HCT116 (cell line): ENCODE data around the gene CHCHD4.
A peak's percentile ranks its signal among the peaks of the same experiment; 100 is the strongest.

Source experiments
- ATF3 ChIP-seq: IDR thresholded peaks from 2 replicates; pipeline ENCODE4 v1.6.1; 2012
- CBX3 ChIP-seq: IDR thresholded peaks from 2 replicates; pipeline ENCODE4 v1.6.1; 2012; ENCODE audit warnings: low read depth
- CTCF ChIP-seq, 3 experiments: fragments of 200-600 bp in 1 of 3; sonication (generic) in 1 of 3; IDR thresholded peaks in 2 of 3; conservative IDR thresholded peaks in 1 of 3; 2 replicates each; pipeline ENCODE4 v1.5.1; 2012 to 2017; ENCODE audit warnings: low read depth in 2 of 3, low read length in 2 of 3, antibody characterized with exemption in 1 of 3, borderline replicate concordance in 1 of 3, control low read depth in 1 of 3, mild to moderate bottlenecking in 1 of 3, mixed read lengths in 1 of 3, mixed run types in 1 of 3, moderate library complexity in 1 of 3; ENCODE audit not compliant: insufficient read depth in 1 of 3
- EGR1 ChIP-seq: IDR thresholded peaks from 2 replicates; pipeline ENCODE4 v1.6.1; 2012; ENCODE audit warnings: low read depth
- ELF1 ChIP-seq: IDR thresholded peaks from 2 replicates; pipeline ENCODE4 v1.6.1; 2012; ENCODE audit warnings: low read depth, borderline replicate concordance
- EZH2 ChIP-seq: fragments of 200-600 bp; sonication (generic); IDR thresholded peaks from 2 replicates; pipeline ENCODE4 v1.6.1; 2017; ENCODE audit warnings: antibody characterized with exemption, mixed run types
- JUND ChIP-seq: IDR thresholded peaks from 2 replicates; pipeline ENCODE4 v1.6.1; 2012
- MAX ChIP-seq: IDR thresholded peaks from 2 replicates; pipeline ENCODE4 v1.6.1; 2012
- POLR2A ChIP-seq: IDR thresholded peaks from 2 replicates; pipeline ENCODE4 v1.7.0; 2011; ENCODE audit warnings: borderline replicate concordance; ENCODE audit not compliant: insufficient read depth, insufficient read length; ENCODE audit errors: extremely low read depth
- POLR2AphosphoS5 ChIP-seq: IDR thresholded peaks from 2 replicates; pipeline ENCODE4 v1.6.1; 2011; ENCODE audit warnings: mild to moderate bottlenecking, low read depth, low read length, moderate library complexity
- SIN3A ChIP-seq: IDR thresholded peaks from 2 replicates; pipeline ENCODE4 v1.6.1; 2012; ENCODE audit warnings: low read depth
- SP1 ChIP-seq: IDR thresholded peaks from 2 replicates; pipeline ENCODE4 v1.6.1; 2012; ENCODE audit warnings: low read depth
- SRF ChIP-seq: IDR thresholded peaks from 2 replicates; pipeline ENCODE4 v1.6.1; 2012; ENCODE audit warnings: low read depth

- TF ChIP-seq CBX3: no peak
- TF ChIP-seq CTCF (IDR thresholded peaks at IDR 0.05 in 2 of 3, conservative IDR thresholded peaks at IDR 0.05 in 1 of 3; ENCODE audit: borderline replicate concordance in 1 of 3, insufficient read depth in 1 of 3, low read depth in 2 of 3, low read length in 2 of 3): no peak
- no peak for TF ChIP-seq MAX
- no peak for TF ChIP-seq SIN3A
- TF ChIP-seq EZH2: no peak
- TF ChIP-seq SRF: no peak
- 0 out of 2 replicates have a peak, but pooled peaks have one; percentile 1 for TF ChIP-seq POLR2AphosphoS5
- TF ChIP-seq EGR1: no peak
- TF ChIP-seq JUND: no peak
- no peak for TF ChIP-seq ELF1
- no peak for TF ChIP-seq ATF3
- no peak for TF ChIP-seq POLR2A
- no peak for TF ChIP-seq SP1
Observed at GRCh38 chr3:14147066-14147435, 22.4 kb upstream of the CHCHD4 start.
